GM12891 (cell line): ENCODE measurements around the gene TCF15.
A peak's percentile ranks its signal among the peaks of the same experiment; 100 is the strongest.

ENCODE experiments used
- DNase-seq: peaks from one replicate; pipeline ENCODE4 v3.0.0; 2011; ENCODE audit warnings: low spot score; ENCODE audit not compliant: insufficient read length
- FAIRE-seq: peaks from 2 replicates; lab custom pipeline; 2011; peaks lifted over from hg19 to GRCh38; lab: Jason Lieb, UNC
- PAX5 ChIP-seq: IDR thresholded peaks from 2 replicates; pipeline ENCODE4 v1.6.1; 2011; ENCODE audit warnings: low read length, moderate library complexity, mild to moderate bottlenecking; ENCODE audit not compliant: insufficient read depth, severe bottlenecking
- POLR2A ChIP-seq: IDR thresholded peaks from 2 replicates; pipeline ENCODE4 v1.6.1; 2011; ENCODE audit warnings: low read depth, low read length, control low read depth
- POLR2AphosphoS5 ChIP-seq: IDR thresholded peaks from 2 replicates; pipeline ENCODE4 v1.6.1; 2011; ENCODE audit warnings: low read depth, low read length, control low read depth
- POU2F2 ChIP-seq: IDR thresholded peaks from 2 replicates; pipeline ENCODE4 v1.6.1; 2011; ENCODE audit warnings: low read depth, mild to moderate bottlenecking, control low read depth, low read length, moderate library complexity
- SPI1 ChIP-seq: IDR thresholded peaks from 2 replicates; pipeline ENCODE4 v1.6.1; 2011; ENCODE audit warnings: low read depth, low read length, control low read depth
- TAF1 ChIP-seq: IDR thresholded peaks from 2 replicates; pipeline ENCODE4 v1.6.1; 2011; ENCODE audit warnings: low read depth, low read length, control low read depth

Gene TCF15

DNA sequence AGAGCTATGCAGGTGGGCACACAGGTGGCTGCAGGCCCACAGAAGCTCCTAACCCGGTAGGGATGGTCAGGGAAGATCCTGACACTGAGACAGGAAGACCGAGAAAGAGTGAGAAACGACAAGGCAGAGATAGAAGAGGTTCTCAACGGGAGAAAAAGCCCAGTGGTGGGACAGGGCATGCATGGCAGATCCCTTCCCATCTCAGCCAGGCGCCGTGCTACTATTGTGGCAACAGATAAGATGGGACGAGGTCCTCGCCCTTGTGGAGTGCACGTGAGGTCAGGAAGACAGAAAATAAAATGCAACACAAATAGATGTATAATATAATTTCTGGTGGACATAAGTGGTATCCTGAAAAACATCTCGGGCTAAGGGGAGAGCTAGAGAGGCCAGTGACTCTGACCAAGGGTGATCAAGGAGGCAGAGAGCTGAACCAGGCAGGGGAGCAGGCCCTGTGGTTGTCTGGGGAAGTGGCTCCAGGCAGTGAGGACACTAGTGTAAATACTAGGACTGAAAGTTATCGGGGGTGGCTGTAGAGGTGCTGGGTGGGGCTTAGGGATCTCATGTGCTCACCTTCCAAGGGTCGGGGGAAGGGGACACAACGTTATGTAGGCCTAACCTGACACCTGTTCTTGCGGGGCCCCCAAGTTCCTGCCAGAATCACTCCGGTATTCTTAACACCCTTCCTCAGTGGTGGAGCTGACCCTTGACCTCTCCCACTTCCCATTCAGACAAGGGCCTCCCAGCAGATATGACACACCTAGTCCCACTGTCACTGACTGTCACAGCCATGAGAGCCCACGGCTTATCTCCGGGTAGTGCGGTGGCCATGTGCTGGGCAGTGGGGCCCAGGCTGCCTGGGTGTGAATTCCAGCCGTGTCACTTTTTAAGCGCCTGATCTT lies 41.9 kb upstream of the TCF15 start:
- TF ChIP-seq POU2F2 (no peak), TAF1 (no peak), POLR2AphosphoS5 (no peak), SPI1 (no peak), POLR2A (no peak), PAX5 (no peak)
- FAIRE-seq (peak; percentile 16), DNase-seq (no peak)

DNA sequence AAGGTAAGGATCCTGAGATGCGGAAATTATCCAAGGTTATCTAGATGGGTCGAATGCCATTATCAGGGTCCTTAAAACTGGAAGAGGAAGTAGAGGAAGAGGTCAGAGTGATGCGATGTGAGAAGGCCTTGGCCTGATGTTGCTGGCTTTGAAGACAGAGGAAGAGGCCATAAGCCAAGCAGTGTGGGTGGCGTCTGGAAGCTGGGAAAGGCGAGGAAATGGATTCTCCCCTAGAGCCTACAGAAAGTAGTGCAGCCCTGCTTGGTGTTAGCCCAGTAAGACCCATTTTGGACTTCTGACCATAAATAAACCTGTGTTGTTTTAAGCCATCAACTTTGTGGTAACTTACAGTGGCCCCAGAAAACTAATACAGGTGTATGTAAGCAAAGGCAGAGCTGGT lies 40.8 kb upstream of the TCF15 start:
- DNase-seq (no peak), FAIRE-seq (no peak)
- TF ChIP-seq SPI1 = no peak

DNA sequence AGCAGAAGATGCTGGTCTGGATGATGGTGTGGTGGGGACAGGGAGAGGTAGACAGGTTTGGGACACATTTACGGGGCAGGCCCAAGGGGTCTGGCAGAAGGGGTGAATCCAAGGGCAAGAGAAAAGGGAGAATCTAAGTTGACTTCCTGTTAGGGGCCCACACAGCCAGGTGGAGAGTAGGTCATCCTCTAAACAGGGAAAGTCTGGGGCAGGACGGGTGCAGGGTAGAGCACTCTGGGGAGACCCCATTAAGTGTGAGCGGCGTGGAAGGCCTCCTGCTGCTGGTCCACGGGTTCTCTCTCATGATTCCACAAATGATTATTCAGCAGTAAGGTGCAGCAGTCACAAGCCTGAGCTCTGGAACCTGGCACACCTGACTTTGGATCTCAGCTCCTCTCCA lies 40.2 kb upstream of the TCF15 start:
- no peak for FAIRE-seq
- TF ChIP-seq TAF1 (no peak), POU2F2 (no peak), POLR2AphosphoS5 (no peak), PAX5 (no peak), POLR2A (no peak), SPI1 (no peak)

DNA sequence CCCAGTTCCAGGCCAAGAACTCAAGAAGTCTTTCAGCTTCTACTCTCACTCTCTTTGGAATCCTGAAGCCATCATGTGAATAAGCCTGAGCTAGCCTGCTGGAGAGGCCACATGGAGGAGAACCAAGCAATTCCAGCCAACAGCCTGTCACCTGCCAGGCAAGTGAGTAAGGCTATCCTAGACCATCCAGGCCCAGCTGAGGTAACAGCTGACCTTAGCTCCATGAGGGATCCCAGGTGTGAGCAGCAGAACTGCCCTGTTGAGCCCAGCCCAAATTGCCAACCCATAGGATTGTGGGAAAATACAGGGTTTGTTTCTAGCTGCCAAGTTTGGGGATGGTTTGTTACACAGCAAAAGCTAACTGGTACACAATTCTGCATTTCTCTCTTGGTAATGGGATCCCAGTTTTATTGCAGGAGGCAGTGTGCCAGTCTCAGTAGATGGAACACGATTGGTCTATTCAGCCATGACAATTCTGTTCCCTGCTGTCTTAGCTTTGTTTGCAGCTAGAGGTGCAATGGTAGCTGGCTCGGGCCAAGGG lies 37.4 kb upstream of the TCF15 start:
- no peak for DNase-seq
- FAIRE-seq = no peak
- TF ChIP-seq PAX5 = no peak
- TF ChIP-seq POLR2A = no peak
- TF ChIP-seq POU2F2 = no peak
- TF ChIP-seq SPI1 = no peak
- TF ChIP-seq POLR2AphosphoS5 = no peak
- no peak for TF ChIP-seq TAF1

More for the DNA sequence above, 40.2 kb upstream of the TCF15 start:
- no peak for DNase-seq

DNA sequence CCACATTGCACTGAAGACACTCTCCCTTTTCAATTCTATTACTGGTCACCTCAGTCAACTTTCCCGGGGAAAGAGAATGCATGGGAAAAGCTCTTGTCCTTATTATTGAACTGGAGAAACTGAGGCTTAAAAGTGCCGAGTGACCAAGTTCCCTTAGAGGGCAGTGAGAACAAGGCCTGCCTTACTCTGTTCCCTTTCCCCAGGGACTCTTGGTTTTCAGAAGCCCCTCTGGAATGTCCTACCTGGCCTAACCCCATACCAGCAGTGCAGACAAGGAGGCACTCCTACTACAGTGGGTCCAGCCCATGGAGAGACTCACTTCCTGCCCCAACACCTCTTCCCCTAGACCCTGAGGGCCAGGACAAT lies 36.7 kb upstream of the TCF15 start:
- FAIRE-seq = no peak
- TF ChIP-seq SPI1 (no peak), POLR2A (no peak), PAX5 (no peak), POLR2AphosphoS5 (no peak), POU2F2 (no peak), TAF1 (no peak)

DNA sequence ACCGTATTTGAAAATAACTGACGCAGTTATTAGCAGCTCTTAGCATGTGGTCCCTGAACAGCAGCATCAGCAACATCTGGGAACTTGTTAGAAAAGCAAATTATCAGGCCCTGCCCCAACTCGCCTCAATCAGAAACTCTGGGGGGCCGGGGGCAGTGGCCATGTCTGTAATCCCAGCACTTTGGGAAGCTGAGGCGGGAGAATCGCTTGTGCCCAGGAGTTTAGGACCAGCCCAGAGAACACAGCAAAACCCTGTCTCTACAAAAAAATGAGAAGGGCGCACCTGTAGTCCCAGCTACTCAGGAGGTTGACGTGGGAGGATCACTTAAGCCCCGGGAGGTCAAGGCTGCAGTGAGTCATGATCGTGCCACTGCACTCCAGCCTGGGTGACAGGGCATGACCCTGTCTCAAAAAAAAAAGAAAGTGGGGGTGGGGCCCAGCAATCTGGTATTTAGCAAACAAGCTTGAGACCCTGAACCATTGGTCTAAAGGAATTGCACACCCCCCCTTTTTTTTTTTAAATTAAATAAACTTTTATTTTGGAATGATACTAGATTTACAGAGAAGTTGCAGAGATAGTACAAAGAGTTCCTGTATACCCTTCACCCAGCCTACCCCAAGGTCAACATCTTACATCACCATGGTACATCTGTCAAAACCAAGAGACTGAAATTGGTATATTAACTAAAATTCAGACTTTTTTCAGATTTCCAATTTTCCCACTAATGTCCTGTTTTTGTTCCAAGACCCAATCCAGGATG lies 36.2 kb upstream of the TCF15 start:
- TF ChIP-seq POLR2AphosphoS5 = no peak
- TF ChIP-seq TAF1 = no peak
- TF ChIP-seq SPI1 = no peak
- no peak for TF ChIP-seq POU2F2
- no peak for TF ChIP-seq PAX5
- no peak for TF ChIP-seq POLR2A
- FAIRE-seq = no peak

More for the DNA sequence above, 36.7 kb upstream of the TCF15 start:
- DNase-seq = no peak

DNA sequence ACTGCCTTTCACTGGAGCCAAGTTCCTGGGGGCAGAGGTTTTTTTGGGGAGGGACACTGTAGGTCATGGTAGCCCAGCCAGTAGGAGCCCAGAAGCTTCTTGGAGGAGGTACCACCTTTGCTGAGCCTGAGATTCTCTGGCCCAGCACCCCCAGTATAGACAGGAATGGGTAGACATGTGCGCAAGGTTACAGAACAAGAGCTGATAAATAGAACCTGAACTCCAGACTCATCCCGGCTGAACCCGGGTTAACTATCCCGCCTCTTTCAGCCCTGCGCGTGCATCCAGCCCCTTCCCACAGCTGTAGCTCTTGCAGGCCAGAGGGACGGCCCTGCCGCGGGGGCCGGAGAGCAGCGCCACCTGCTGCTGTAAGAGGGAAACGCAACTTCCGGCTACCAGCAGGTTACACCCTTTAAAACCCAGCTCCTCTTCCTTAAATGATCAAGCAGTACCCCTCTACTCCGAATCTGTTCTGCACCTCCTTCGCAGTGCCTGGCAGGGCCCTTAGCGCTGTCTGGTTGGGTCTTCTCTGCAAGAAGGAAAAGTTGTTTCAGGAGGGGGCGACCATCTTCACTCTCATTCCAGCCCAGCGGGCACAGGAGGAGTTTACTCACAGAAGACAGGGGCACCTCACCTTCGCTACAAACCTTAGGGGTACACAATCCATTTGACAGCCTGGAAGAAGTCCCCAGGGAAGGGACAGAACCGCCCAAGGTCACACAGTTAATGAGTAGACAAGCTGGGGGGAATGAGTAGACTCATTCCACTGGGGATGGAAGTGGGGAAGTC lies 35.4 kb upstream of the TCF15 start:
- FAIRE-seq (peak; percentile 93), DNase-seq (peak; percentile 88)
- TF ChIP-seq TAF1 = no peak
- TF ChIP-seq SPI1 = peak; percentile 35; the same call in 1 of the 2 replicates

More for the DNA sequence above, 36.2 kb upstream of the TCF15 start:
- DNase-seq = no peak

DNA sequence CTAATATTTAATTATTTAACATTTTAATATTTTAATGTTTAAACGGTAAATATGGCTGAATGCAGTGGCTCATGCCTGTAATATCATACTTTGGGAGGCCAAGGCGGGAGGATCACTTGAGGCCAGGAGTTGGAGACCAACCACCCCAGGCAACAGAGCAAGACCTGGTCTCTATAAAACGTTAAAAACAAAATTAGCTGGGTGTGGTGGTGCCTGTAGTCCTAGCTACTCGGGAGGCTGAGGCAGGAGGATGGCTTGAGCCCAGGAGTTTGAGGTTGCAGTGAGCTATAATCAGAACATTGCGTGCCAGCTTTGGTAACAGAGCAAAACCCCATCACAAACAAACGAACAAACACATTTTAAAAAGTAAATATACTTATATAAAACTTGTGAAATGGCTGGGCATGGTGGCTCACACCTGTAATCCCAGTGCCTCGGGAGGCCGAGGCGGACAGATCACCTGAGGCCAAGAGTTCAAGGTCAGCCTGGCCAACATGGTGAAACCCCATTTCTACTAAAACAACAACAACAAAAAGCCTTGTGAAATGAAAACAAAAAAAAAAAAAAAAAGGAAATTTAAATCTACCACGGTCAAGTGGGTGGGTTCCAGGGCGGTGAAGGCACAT lies 34.7 kb upstream of the TCF15 start:
- DNase-seq (no peak), FAIRE-seq (no peak)
- TF ChIP-seq POLR2AphosphoS5 = no peak
- TF ChIP-seq SPI1 = no peak
- no peak for TF ChIP-seq TAF1
- TF ChIP-seq POLR2A = no peak
- TF ChIP-seq PAX5 = no peak
- no peak for TF ChIP-seq POU2F2
